ENCODE results near the gene MOB1B.

The MOB1B gene

GRCh38 chr4:70948665-70949260, 46.6 kb downstream of the MOB1B start:
- Histone ChIP-seq H3K27me3 (ENCODE audit: insufficient read depth, poor library complexity, severe bottlenecking) (no peaks in the 10 kb centered on the region), H3K4me3 (ENCODE audit: severe bottlenecking) (no peak overlapping the region), H3K9me3 (ENCODE audit: severe bottlenecking) (no peaks in the 10 kb centered on the region), H3K4me1 (ENCODE audit: insufficient read depth, poor library complexity, severe bottlenecking) (no peaks in the 10 kb centered on the region), H3K27ac (ENCODE audit: poor library complexity, severe bottlenecking) (no peak overlapping the region), H3K36me3 (ENCODE audit: low read depth) (no peaks in the 10 kb centered on the region)
- no peak for TF ChIP-seq CTCF (IDR thresholded peaks at IDR 0.05; ENCODE audit: poor library complexity, severe bottlenecking)
- no peak for ATAC-seq (ENCODE audit: low read depth)
- DNase-seq (ENCODE audit: low spot score) = no peak

DNA sequence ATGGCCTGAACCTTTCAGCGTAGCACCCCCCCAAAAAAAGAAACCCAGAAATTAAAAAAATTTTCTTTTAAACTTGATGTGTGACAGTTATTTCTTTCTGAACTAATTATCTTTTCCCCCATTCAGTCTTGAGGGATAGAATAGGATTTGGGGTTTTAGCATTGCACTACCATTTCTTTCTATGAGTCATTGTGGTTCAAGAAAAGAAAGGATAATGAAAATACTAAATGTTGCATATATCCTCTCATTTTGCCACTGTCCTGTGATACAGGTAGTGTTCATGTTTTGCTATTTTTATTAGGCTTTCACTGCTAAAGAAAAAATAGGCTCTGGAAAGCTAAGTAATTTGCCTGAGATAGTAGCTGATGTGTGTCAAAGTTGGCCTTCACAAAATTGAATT, 51.9 kb downstream of the MOB1B start:
- TF ChIP-seq CTCF (IDR thresholded peaks at IDR 0.05; ENCODE audit: poor library complexity, severe bottlenecking) = no peak
- Histone ChIP-seq H3K4me3 (ENCODE audit: severe bottlenecking) (no peak overlapping the region), H3K27me3 (ENCODE audit: insufficient read depth, poor library complexity, severe bottlenecking) (no peaks in the 10 kb centered on the region), H3K27ac (ENCODE audit: poor library complexity, severe bottlenecking) (no peak overlapping the region), H3K36me3 (ENCODE audit: low read depth) (peaks cover 3% of the 10 kb centered on the region), H3K4me1 (ENCODE audit: insufficient read depth, poor library complexity, severe bottlenecking) (no peaks in the 10 kb centered on the region), H3K9me3 (ENCODE audit: severe bottlenecking) (no peaks in the 10 kb centered on the region)
- ATAC-seq (ENCODE audit: low read depth) = no peak
- no peak for DNase-seq (ENCODE audit: low spot score)

GRCh38 chr4:70956549-70957210, 54.5 kb downstream of the MOB1B start:
- no peak for TF ChIP-seq CTCF (IDR thresholded peaks at IDR 0.05; ENCODE audit: poor library complexity, severe bottlenecking)
- Histone ChIP-seq H3K4me3 (ENCODE audit: severe bottlenecking) (no peak overlapping the region), H3K27me3 (ENCODE audit: insufficient read depth, poor library complexity, severe bottlenecking) (no peaks in the 10 kb centered on the region), H3K36me3 (ENCODE audit: low read depth) (peaks cover 28% of the 10 kb centered on the region), H3K27ac (ENCODE audit: poor library complexity, severe bottlenecking) (no peak overlapping the region), H3K9me3 (ENCODE audit: severe bottlenecking) (no peaks in the 10 kb centered on the region), H3K4me1 (ENCODE audit: insufficient read depth, poor library complexity, severe bottlenecking) (no peaks in the 10 kb centered on the region)
- DNase-seq (ENCODE audit: low spot score) (no peak), ATAC-seq (ENCODE audit: low read depth) (no peak)

DNA sequence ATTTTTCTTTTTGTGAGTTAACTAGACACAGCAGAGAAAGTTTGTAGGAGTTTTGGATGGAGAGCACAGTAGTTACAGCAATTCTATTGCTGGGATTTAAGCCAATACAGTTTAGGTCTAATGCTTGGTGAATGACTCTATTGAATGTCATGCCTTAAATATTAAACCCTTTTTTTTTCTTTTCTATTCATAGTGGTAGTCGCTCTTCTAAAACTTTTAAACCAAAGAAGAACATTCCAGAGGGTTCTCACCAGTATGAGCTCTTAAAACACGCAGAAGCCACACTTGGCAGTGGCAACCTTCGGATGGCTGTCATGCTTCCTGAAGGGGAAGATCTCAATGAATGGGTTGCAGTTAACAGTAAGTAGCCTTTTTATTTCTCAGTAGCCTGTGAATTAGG, 56.5 kb downstream of the MOB1B start:
- H3K9me3 ChIP-seq (ENCODE audit: severe bottlenecking) = no peaks in the 10 kb centered on the region
- ATAC-seq (ENCODE audit: low read depth) = no peak
- DNase-seq (ENCODE audit: low spot score) = no peak
- H3K4me1 ChIP-seq (ENCODE audit: insufficient read depth, poor library complexity, severe bottlenecking) = no peaks in the 10 kb centered on the region
- no peak for TF ChIP-seq CTCF (IDR thresholded peaks at IDR 0.05; ENCODE audit: poor library complexity, severe bottlenecking)
- H3K36me3 ChIP-seq (ENCODE audit: low read depth) = peaks cover 28% of the 10 kb centered on the region
- no peak overlapping the region for H3K27ac ChIP-seq (ENCODE audit: poor library complexity, severe bottlenecking)
- no peak overlapping the region for H3K4me3 ChIP-seq (ENCODE audit: severe bottlenecking)
- no peaks in the 10 kb centered on the region for H3K27me3 ChIP-seq (ENCODE audit: insufficient read depth, poor library complexity, severe bottlenecking)

DNA sequence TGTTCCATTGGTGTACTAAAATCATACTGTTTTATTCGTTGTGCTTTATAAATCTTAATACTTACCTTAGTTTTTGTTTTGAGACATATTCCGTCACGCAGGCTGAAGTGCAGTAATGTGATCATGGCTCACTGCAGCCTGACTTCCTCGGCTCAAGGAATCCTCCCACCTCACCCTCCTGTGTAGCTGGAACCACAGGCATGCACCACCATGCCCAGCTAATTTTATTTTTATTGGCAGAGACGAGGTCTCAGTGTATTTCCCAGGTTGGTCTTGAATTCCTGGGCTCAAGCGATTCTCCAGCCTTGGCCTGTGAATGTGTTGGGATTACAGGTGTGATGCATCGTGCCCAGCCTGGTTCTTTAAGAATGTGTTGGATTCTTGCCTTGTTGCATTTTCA, 66.9 kb downstream of the MOB1B start:
- Histone ChIP-seq H3K27ac (ENCODE audit: poor library complexity, severe bottlenecking) (no peak overlapping the region), H3K4me3 (ENCODE audit: severe bottlenecking) (no peak overlapping the region), H3K4me1 (ENCODE audit: insufficient read depth, poor library complexity, severe bottlenecking) (no peaks in the 10 kb centered on the region), H3K36me3 (ENCODE audit: low read depth) (peaks cover 15% of the 10 kb centered on the region; the same call in 1 of the 2 replicates), H3K27me3 (ENCODE audit: insufficient read depth, poor library complexity, severe bottlenecking) (no peaks in the 10 kb centered on the region), H3K9me3 (ENCODE audit: severe bottlenecking) (no peaks in the 10 kb centered on the region)
- DNase-seq (ENCODE audit: low spot score) (no peak), ATAC-seq (ENCODE audit: low read depth) (no peak)
- no peak for TF ChIP-seq CTCF (IDR thresholded peaks at IDR 0.05; ENCODE audit: poor library complexity, severe bottlenecking)

Measured in RWPE2 (cell line).